C4-2B (cell line): Measurements from ENCODE around the gene UGT1A7.

Experiments used
- CTCF ChIP-seq: fragments of 450-650 bp; conservative IDR thresholded peaks from 2 replicates; pipeline ENCODE4 v1.5.1; 2017; ENCODE audit warnings: mild to moderate bottlenecking
- ZFX ChIP-seq: fragments of 450-650 bp; IDR thresholded peaks from 2 replicates; pipeline ENCODE4 v1.6.1; 2017

GRCh38 chr2:233816334-233816733 is 134.6 kb downstream of the UGT1A7 start:
- TF ChIP-seq CTCF (no peak), ZFX (no peak)
